Tibial nerve (tissue), 4 donors: ENCODE results near the gene EXT2.

Experiments used
- EP300 ChIP-seq, 2 donors: sonication (generic); formaldehyde crosslinking; IDR thresholded peaks; one replicate each; pipeline ENCODE4 v1.6.1; 2017; ENCODE audit warnings: antibody characterized with exemption in 2 of 2, mild to moderate bottlenecking in 1 of 2
- TF ChIP-seq, protein P1 (sequence below), 5 experiments: fragments of 200-600 bp in 3 of 5; fragments of 450-650 bp in 2 of 5; sonication (generic) in 3 of 5; IDR thresholded peaks; one replicate each; pipeline ENCODE4 v1.5.1; 2016 to 2019; ENCODE audit warnings: antibody characterized with exemption in 5 of 5, mild to moderate bottlenecking in 3 of 5, moderate library complexity in 2 of 5

DNA sequence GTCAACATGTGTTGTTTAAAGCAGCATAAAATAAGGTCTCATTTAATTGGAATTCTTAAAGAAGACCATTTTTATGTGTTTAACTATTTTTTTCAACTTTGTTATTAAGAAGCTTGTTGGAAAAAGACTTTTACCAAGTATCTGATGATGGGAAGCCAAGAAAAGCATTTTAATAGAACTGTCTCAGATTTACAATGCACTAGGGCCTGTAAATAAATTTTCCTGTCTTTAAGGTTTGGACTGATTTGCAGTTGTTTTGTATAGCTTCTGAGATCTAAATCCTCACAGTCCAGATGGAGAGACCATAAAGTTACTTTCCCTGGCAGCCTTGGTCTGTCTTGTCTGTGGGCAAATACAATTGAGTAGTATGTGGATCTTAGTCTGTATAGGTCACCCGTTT lies 41.6 kb downstream of the EXT2 start:
- TF ChIP-seq, protein P1, sequence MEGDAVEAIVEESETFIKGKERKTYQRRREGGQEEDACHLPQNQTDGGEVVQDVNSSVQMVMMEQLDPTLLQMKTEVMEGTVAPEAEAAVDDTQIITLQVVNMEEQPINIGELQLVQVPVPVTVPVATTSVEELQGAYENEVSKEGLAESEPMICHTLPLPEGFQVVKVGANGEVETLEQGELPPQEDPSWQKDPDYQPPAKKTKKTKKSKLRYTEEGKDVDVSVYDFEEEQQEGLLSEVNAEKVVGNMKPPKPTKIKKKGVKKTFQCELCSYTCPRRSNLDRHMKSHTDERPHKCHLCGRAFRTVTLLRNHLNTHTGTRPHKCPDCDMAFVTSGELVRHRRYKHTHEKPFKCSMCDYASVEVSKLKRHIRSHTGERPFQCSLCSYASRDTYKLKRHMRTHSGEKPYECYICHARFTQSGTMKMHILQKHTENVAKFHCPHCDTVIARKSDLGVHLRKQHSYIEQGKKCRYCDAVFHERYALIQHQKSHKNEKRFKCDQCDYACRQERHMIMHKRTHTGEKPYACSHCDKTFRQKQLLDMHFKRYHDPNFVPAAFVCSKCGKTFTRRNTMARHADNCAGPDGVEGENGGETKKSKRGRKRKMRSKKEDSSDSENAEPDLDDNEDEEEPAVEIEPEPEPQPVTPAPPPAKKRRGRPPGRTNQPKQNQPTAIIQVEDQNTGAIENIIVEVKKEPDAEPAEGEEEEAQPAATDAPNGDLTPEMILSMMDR (IDR thresholded peaks at IDR 0.05): no peak
- no peak for TF ChIP-seq EP300 (IDR thresholded peaks at IDR 0.05)
